Peyer's patch (tissue), 4 donors: ENCODE data around the gene HNRNPUL1.

Experiments used
- POLR2A ChIP-seq, 2 donors: fragments of 450-650 bp; IDR thresholded peaks; one replicate each; pipeline ENCODE4 v1.5.1; 2017; ENCODE audit warnings: antibody characterized with exemption in 2 of 2, mild to moderate bottlenecking in 2 of 2, moderate library complexity in 2 of 2
- TF ChIP-seq, protein P1 (sequence below), 6 experiments: fragments of 450-650 bp in 4 of 6; fragments of 200-600 bp in 2 of 6; sonication (generic) in 1 of 6; IDR thresholded peaks; one replicate each; pipeline ENCODE4 v1.5.1; 2017 to 2019; ENCODE audit warnings: antibody characterized with exemption in 6 of 6, mild to moderate bottlenecking in 3 of 6, moderate library complexity in 1 of 6

- TF ChIP-seq, protein P1, sequence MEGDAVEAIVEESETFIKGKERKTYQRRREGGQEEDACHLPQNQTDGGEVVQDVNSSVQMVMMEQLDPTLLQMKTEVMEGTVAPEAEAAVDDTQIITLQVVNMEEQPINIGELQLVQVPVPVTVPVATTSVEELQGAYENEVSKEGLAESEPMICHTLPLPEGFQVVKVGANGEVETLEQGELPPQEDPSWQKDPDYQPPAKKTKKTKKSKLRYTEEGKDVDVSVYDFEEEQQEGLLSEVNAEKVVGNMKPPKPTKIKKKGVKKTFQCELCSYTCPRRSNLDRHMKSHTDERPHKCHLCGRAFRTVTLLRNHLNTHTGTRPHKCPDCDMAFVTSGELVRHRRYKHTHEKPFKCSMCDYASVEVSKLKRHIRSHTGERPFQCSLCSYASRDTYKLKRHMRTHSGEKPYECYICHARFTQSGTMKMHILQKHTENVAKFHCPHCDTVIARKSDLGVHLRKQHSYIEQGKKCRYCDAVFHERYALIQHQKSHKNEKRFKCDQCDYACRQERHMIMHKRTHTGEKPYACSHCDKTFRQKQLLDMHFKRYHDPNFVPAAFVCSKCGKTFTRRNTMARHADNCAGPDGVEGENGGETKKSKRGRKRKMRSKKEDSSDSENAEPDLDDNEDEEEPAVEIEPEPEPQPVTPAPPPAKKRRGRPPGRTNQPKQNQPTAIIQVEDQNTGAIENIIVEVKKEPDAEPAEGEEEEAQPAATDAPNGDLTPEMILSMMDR (IDR thresholded peaks at IDR 0.05) = no peak
- TF ChIP-seq POLR2A (IDR thresholded peaks at IDR 0.05) = no peak
Measured at GRCh38 chr19:41298348-41298964, 34.3 kb downstream of the HNRNPUL1 start.
